Hepatocyte (in vitro differentiated cells): ENCODE results near the gene KLC4. TPM values are rescaled to one million over a fixed set of nuclear protein-coding genes. Genes with fewer than 3 reads are reported as not detected.
"Not testable (repeated sequence)": the region's sequence is repeated elsewhere in the genome, so short reads cannot be mapped to it uniquely, and the experiment has no call there.

Source experiments
- DNase-seq: peaks from one replicate; pipeline ENCODE4 v3.0.0-alpha.2; 2016; ENCODE audit warnings: low spot score
- H2AFZ ChIP-seq: fragments of 200-600 bp; sonication (generic); 2 replicates; pipeline ENCODE4 v1.6.0; 2016; ENCODE audit warnings: antibody characterized with exemption, mild to moderate bottlenecking
- H3K27ac ChIP-seq: fragments of 200-600 bp; sonication (generic); 2 replicates; pipeline ENCODE4 v1.5.1; 2016; ENCODE audit warnings: mild to moderate bottlenecking
- H3K27me3 ChIP-seq: fragments of 200-600 bp; sonication (generic); 2 replicates; pipeline ENCODE4 v1.6.1; 2016
- H3K36me3 ChIP-seq: fragments of 200-600 bp; sonication (generic); replicated peaks from 2 replicates; pipeline ENCODE4 v1.5.1; 2016; ENCODE audit warnings: low read depth; ENCODE audit not compliant: insufficient read depth
- H3K4me1 ChIP-seq: fragments of 200-600 bp; sonication (generic); 2 replicates; pipeline ENCODE4 v1.5.1; 2016; ENCODE audit warnings: mild to moderate bottlenecking, moderate library complexity; ENCODE audit not compliant: insufficient read depth
- H3K4me2 ChIP-seq: fragments of 200-600 bp; sonication (generic); 2 replicates; pipeline ENCODE4 v1.6.0; 2016
- H3K4me3 ChIP-seq: fragments of 200-600 bp; sonication (generic); 2 replicates; pipeline ENCODE4 v1.5.1; 2016; ENCODE audit warnings: mild to moderate bottlenecking
- H3K79me2 ChIP-seq: fragments of 200-600 bp; sonication (generic); 2 replicates; pipeline ENCODE4 v1.6.0; 2017; ENCODE audit warnings: mild to moderate bottlenecking
- H3K9me2 ChIP-seq: fragments of 200-600 bp; sonication (generic); replicated peaks from 2 replicates; pipeline ENCODE4 v1.6.0; 2017; ENCODE audit warnings: mild to moderate bottlenecking; ENCODE audit not compliant: insufficient read depth
- H3K9me3 ChIP-seq: fragments of 200-600 bp; sonication (generic); 2 replicates; pipeline ENCODE4 v1.5.1; 2016; ENCODE audit warnings: low read depth, mild to moderate bottlenecking
- H4K20me1 ChIP-seq: fragments of 200-600 bp; sonication (generic); 2 replicates; pipeline ENCODE4 v1.6.0; 2016; ENCODE audit warnings: mild to moderate bottlenecking; ENCODE audit not compliant: insufficient read depth, poor library complexity, severe bottlenecking
- CTCF ChIP-seq: fragments of 200-600 bp; sonication (generic); IDR thresholded peaks from 2 replicates; pipeline ENCODE4 v1.5.1; 2016; ENCODE audit warnings: antibody characterized with exemption, mild to moderate bottlenecking; ENCODE audit not compliant: poor library complexity
- EZH2 ChIP-seq: fragments of 200-600 bp; sonication (generic); IDR thresholded peaks from 2 replicates; pipeline ENCODE4 v1.6.1; 2016; ENCODE audit warnings: antibody characterized with exemption, mild to moderate bottlenecking, borderline replicate concordance
- EZH2phosphoT487 ChIP-seq: fragments of 200-600 bp; sonication (generic); IDR thresholded peaks from one replicate; pipeline ENCODE4 v1.6.1; 2018; ENCODE audit warnings: antibody characterized with exemption, mild to moderate bottlenecking, low read depth, moderate library complexity; ENCODE audit not compliant: unreplicated experiment, severe bottlenecking
- WGBS: methylation state at CpG from one replicate; pipeline ENCODE4 v1.1.6; 2016; ENCODE audit warnings: low lambda C conversion rate; ENCODE audit errors: missing lambda C conversion rate; 5-methylcytosine and 5-hydroxymethylcytosine counted together
- polyA plus RNA-seq: library from polyadenylated mRNA; unstranded; fragments of >200 nt; fragmentation: Nextera tagmentation; extraction: Ambion mirVana; gene quantifications from 2 replicates; pipeline ENCODE4 v1.2.1, GENCODE V29; 2016
- total RNA-seq: library from RNA; depleted of rRNA; stranded (reverse); fragments of >200 nt; gene quantifications from 2 replicates; pipeline ENCODE4 v1.2.3, GENCODE V29; 2014

The KLC4 gene
- total and polyA plus RNA-seq, 2 experiments from 2014 or later, result 67.5 to 73.4 TPM

GRCh38 chr6:43113431-43114260 lies 54.2 kb downstream of the KLC4 start:
- peaks cover 3% of the 10 kb centered on the region for H4K20me1 ChIP-seq
- H2AFZ ChIP-seq, result no peak overlapping the region
- H3K27me3 ChIP-seq, result no peaks in the 10 kb centered on the region
- H3K9me2 ChIP-seq, result no peaks in the 10 kb centered on the region
- 51% methylated on average over 12 of the region's 12 CpGs for WGBS
- H3K9me3 ChIP-seq, result no peaks in the 10 kb centered on the region
- peak overlapping the region; percentile 88 for H3K27ac ChIP-seq
- peak overlapping the region; percentile 62 for H3K4me2 ChIP-seq
- H3K4me3 ChIP-seq, result no peak overlapping the region
- no peak for DNase-seq
- H3K79me2 ChIP-seq, result peaks cover 84% of the 10 kb centered on the region
- H3K36me3 ChIP-seq, result no peaks in the 10 kb centered on the region
- TF ChIP-seq EZH2 (no peak), EZH2phosphoT487 (no peak), CTCF (no peak)
- peaks cover 31% of the 10 kb centered on the region for H3K4me1 ChIP-seq

GRCh38 chr6:43115365-43115764 lies 55.9 kb downstream of the KLC4 start:
- no peak overlapping the region for H3K4me3 ChIP-seq
- 79% methylated on average over 6 of the region's 6 CpGs for WGBS
- no peaks in the 10 kb centered on the region for H4K20me1 ChIP-seq
- no peak for TF ChIP-seq CTCF
- TF ChIP-seq EZH2phosphoT487, result no peak
- no peak for TF ChIP-seq EZH2
- no peak for DNase-seq
- no peak overlapping the region for H2AFZ ChIP-seq
- H3K36me3 ChIP-seq, result no peaks in the 10 kb centered on the region
- no peaks in the 10 kb centered on the region for H3K27me3 ChIP-seq
- peaks cover 42% of the 10 kb centered on the region for H3K4me1 ChIP-seq
- peak overlapping the region; percentile 88 for H3K27ac ChIP-seq
- H3K9me2 ChIP-seq, result no peaks in the 10 kb centered on the region
- H3K9me3 ChIP-seq, result no peaks in the 10 kb centered on the region
- peaks cover 84% of the 10 kb centered on the region for H3K79me2 ChIP-seq
- no peak overlapping the region for H3K4me2 ChIP-seq

GRCh38 chr6:43117466-43117865 lies 58.0 kb downstream of the KLC4 start:
- H3K79me2 ChIP-seq, result peaks cover 80% of the 10 kb centered on the region
- not testable (repeated sequence) for H3K4me2 ChIP-seq

GRCh38 chr6:43119482-43119881 lies 60.1 kb downstream of the KLC4 start:
- Histone ChIP-seq H3K4me1 (peaks cover 66% of the 10 kb centered on the region), H3K27ac (peak overlapping the region; percentile 94), H3K9me3 (no peaks in the 10 kb centered on the region), H4K20me1 (no peaks in the 10 kb centered on the region), H3K36me3 (no peaks in the 10 kb centered on the region), H3K79me2 (peaks cover 91% of the 10 kb centered on the region), H3K4me3 (no peak overlapping the region), H3K27me3 (no peaks in the 10 kb centered on the region), H2AFZ (no peak overlapping the region), H3K9me2 (no peaks in the 10 kb centered on the region), H3K4me2 (no peak overlapping the region)
- no peak for DNase-seq
- 83% methylated on average over 4 of the region's 4 CpGs for WGBS
- TF ChIP-seq EZH2phosphoT487, result no peak
- no peak for TF ChIP-seq CTCF
- no peak for TF ChIP-seq EZH2

More at GRCh38 chr6:43117466-43117865, 58.0 kb downstream of the KLC4 start:
- Histone ChIP-seq H3K27ac (peak overlapping the region; percentile 88), H3K4me1 (peaks cover 61% of the 10 kb centered on the region)
- not testable (repeated sequence) for H2AFZ ChIP-seq, H3K9me2 ChIP-seq, H3K27me3 ChIP-seq, H3K4me3 ChIP-seq, H3K36me3 ChIP-seq, H3K9me3 ChIP-seq, DNase-seq, H4K20me1 ChIP-seq
- WGBS, result 87% methylated on average over 8 of the region's 8 CpGs
